ENCODE results near the gene CHD5.
A peak's percentile ranks its signal among the peaks of the same experiment; 100 is the strongest.

The CHD5 gene

DNA sequence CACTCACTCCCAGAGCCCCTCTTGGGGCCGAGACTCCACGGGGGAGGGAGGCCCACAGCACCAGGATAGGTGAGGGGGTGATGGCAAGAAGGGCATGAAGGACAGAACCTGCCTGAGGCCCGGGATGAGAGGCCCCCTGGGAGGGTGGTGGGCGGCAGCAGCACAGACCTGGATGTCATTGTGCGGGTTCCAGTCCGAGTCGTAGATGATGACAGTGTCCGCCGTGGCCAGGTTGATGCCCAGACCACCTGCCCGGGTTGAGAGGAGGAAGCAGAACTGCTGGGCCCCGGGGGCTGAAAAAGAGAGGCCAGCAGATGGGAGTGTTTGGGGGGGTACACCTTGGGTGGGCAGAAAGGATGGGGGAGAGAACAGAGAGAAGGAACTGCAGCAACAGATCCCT, 50.1 kb downstream of the CHD5 start:
- no peak for DNase-seq

DNA sequence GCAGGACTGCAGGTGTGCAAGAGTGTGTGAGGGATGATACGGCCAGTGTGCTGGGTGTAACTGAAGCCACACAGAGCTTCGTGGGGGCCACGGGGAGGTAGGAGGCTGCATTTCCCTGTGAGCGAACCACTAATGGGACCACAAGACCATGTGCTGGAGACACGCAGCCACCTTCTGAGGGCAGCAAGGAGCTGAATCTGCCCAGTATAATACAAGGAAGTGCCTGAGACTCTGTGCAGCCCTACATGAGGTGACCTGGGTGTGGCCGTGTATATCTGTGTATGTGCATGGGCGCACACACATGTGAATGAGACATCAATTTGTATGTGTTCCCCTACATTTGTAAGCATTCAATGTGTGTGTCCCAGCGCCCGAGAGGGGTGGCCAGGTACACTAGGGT, 50.8 kb downstream of the CHD5 start:
- no peak for DNase-seq

- no peak for DNase-seq
These were observed 51.6 kb downstream of the CHD5 start for GRCh38 chr1:6128276-6129081.

DNA sequence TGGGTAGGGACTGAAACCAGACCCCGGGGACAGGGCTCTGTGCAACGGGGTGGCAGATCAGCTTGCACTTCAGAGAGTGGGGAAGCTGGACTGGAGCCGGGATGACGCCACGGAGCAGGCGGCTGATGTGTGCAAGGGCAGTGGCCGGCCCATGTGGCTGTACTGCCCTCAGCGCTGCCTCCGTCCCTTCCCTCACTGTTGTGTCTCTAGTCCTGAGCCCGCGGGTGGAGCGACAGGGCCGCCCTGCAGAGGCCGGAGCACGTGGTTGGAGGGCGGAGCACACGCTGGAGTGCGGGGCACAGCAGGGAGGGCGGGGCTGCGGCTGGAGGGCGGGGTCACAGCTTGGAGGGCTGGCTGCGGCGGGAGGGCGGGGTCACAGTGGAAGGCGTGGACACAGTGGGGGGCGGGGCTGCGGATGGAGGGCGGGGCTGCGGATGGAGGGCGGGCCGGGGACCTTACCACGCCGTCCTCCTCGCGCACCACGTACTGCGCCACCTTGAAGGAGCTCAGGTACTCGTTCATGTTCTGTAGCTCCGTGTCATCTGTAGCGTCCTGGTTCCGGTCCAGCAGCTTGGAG, 52.4 kb downstream of the CHD5 start:
- peak; percentile 67 to 96 for DNase-seq

DNA sequence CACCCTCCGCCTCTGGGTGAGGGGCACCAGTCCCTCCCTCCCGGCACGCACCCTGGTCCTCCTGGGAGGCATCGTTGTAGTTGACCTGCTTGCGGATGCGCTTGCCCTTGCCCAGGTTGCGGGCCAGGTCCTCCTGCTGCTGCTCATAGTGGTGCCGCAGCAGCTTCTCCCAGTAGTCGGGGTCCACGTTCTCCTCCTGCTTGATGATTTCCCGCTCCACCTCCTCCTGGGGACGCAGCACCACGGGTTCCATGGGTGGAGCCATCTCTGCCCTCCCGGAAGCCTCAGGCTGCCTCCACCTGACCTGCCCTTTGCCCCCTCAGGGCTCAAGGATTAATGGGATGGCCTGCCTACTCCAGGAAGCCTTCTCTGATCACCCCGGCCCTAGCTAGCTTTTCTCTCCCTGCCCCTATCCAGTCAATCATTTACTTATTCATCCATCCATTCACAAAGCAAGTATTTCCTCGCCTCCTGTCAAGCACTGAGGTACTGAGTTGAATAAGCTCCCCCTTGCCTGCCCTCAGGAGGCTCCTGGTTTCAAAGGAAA, 53.5 kb downstream of the CHD5 start:
- no peak for DNase-seq

DNA sequence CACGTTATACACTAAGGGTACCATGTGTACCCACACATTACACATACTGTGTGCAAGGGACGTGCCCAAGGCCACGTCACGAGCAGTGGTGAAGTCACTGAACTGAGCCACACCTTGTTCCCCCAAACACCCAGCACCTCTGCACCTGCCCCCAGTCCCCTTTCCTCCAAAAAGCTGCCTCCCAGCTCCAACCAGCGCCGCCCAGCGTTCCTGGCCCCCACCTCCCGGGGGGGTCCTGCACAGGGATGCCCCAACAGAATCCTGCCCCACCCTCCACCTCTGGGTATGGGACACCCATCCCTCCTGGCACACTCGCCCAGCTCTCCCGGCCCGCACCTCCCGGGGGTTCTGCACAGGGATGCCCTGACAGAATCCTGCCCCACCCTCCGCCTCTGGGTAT, 54.1 kb downstream of the CHD5 start:
- DNase-seq = no peak

DNA sequence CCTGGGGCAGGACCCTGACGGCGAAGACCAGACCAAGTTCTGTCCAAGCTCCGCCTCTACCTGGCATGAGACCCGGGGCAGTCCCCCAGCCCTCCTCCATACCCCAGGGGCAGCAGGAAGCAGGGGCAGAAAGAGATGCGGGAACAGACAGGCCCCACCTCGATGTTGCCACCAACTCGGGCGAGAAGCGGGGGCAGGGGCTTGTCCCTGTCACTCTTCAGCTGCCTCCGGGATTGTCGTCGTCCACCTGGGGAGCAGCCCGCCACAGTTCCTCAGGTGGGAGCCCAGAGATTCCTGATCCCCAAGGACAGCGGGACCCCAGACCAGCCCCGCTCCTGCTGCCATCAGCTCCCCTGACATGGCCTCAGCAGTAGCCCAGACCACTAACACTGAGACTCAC, 54.8 kb downstream of the CHD5 start:
- no peak for DNase-seq

DNA sequence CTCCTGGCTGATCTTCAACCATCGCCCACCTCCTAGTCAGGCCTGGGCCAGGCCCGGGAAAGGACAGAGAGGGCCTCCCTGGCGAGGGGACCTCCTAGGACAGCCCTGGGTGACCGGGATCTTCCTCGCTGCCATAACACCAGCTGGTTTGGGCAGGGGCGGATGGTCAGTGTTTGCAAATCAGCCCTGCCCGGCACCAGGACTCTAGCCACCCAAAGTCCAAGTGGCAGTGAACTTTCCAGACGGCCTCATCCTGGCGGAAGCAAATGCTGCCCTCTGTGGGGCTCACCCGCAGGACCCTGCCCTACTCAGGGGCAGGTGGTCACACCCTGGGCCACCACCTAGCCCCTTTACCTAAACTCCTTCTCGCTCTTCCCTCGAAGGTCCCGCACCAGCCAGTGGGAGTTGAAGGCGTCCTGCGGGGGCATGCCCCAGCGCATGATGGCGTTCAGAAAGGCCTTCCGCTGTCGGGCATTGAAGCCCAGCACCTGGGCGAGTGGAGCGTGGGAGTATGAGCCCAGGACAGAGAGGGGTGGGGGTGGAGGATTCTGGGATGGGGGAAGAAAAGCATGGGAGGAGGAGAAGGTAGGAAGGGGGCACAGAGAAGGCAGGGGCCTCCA, 55.3 kb downstream of the CHD5 start:
- DNase-seq = no peak

DNA sequence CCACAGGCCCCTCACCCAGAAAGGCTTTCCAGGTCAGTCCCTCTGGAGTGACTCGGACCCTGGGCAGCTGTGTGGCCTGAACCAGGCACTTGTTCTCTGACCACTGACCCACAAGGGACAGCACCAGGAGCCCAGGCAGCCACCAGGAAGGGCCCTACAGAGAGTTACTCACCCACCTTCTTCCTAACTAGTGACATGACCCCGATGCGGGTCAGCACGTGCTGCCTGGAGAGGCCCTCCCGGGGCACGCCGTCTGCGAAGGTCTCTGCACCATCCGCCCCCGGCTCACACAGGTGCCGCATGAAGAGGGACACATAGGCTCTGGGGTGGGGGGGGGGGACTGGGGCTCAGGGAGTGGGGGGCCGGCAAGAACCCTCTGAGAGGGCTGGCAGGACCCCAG, 55.8 kb downstream of the CHD5 start:
- no peak for DNase-seq

DNA sequence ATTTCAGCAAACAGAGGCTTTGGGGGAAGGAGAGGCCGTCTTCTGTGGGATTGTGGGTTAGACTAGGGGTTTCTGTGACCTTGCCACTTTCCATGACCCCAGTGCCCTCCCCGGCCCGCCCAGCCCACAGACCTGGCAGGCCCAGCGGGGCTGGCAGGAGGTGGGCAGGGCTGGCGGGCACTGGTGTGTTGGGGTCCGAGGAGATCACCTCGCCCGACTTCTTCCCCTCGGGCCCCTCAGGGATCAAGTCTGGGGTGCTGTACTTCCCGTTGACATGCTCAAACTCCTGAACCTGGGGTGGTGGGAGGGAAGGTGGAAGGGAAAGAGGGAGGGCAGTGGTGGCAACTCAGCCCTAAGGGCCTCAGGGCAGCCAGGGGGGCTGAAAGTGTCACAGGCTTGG, 56.3 kb downstream of the CHD5 start:
- no peak for DNase-seq

GRCh38 chr1:6123083-6123482, 57.0 kb downstream of the CHD5 start:
- DNase-seq = no peak

DNA sequence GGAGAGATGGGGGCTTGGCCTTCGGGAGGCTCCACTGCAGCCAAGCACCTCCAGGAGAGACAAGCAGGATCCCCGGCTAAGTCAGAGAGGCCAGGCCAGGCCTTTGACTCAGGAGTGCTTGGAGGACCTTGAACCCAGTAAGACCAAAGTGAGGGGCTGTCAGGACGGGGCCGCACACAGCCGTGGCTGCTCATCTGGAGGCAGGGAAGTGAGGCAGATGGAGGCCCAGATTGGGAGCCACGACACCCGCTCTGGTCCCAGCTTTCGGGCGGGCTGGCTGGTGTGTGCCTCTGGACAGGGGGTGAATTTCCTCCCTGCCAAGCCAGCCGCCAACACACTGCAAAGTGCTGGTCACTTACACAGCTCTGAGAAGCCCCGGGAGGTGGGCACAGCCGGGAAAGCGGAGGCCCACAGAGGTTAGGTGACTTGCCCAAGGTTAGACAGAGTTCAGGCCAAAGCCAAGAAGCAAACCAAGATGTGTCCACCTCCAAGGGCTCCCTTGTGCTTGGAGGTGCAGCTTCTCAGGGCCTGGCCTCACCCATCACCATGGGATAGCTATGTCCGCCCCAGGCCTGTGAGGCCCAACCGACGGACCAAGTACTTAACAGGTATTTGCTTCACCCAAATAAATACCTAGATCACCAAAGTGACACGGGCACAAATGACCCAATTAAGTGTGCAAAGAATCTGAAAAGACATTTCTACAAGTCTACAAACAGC, 58.3 kb downstream of the CHD5 start:
- no peak for DNase-seq

DNA sequence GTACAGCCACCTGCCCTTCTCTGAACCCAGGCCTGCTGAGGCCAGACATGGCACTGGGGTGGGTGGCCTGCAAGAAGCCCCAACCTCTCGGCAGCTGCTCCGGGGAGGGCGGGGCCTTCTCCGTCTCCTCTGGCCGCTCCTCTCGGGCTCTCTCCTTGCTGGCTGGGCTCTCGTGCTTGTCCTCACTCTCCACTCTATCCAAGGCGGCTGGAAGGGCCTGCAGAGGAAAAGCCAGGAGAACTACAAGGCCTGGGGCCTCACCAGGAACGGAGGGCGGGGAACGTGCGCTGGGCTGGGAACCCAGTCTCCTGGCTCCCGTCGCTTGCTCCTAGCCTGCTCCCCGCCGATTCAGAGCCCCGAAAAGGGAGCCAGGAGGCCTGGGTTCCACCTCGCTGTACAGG, 59.1 kb downstream of the CHD5 start:
- no peak for DNase-seq

GRCh38 chr1:6118415-6118814, 61.7 kb downstream of the CHD5 start:
- no peak for DNase-seq

DNA sequence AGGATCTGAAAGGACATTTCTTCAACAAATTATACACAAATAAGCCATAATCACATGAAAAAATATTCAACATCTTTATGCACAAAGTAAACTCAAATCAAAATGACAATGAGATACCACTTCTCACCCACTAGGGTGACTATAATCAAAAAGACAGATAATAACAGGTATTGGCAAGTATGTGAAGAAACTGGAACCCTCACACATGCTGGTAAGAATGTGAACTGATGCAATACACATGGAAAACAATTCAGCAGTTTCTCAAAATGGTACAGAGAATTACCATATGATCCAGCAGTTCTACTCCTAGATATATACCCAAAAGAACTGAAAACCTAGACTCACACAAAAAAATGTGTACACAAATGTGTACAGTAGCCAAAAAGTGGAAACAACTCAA, 62.5 kb downstream of the CHD5 start:
- no peak for DNase-seq

- DNase-seq = no peak
These were observed 63.1 kb downstream of the CHD5 start for GRCh38 chr1:6117064-6117463.

- no peak for DNase-seq
These were observed 64.0 kb downstream of the CHD5 start for GRCh38 chr1:6116137-6116536.

GRCh38 chr1:6113745-6114144, 66.4 kb downstream of the CHD5 start:
- no peak for DNase-seq

DNA sequence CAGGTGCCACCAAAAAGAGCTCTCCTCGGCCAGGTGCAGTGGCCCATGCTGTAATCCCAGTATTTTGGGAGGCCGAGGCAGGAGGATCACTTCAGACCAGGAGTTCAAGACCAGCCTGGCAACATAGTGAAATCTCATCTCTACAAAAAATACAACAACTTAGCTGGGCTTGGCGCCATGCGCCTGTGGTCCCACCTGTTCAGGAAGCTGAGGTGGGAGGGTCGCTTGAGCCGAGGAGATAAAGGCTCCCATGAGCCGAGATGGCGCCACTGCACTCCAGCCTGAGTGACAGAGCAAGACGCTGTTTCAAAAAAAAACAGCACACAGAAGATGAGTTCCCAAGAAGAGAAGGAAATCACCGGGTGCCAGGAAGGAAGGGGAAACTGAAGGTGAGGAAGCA, 67.0 kb downstream of the CHD5 start:
- no peak for DNase-seq

- DNase-seq = no peak
These were observed 67.5 kb downstream of the CHD5 start for GRCh38 chr1:6112690-6113005.

- DNase-seq = no peak
These were observed 68.0 kb downstream of the CHD5 start for GRCh38 chr1:6111991-6112689.

GRCh38 chr1:6111571-6111970, 68.5 kb downstream of the CHD5 start:
- DNase-seq = no peak

DNA sequence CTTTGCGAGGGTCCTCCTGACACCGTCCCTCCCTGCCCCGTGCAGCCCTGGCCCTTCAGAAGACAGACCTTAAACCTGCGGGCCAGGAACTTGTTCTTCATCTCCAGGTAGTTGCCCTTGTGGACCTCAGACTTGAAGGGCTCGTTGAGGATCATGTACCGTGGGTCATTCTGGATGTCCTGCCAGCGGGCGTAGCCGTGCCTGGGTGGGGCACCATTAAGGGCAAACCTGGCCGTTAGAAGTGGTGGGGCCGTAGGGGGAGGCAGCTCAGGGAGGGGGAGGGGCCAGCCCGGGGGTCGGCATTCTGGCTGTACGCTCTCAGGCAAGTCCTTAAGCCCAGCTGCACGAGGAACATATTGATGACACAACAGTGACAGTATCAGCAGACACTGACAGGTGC, 69.8 kb downstream of the CHD5 start:
- DNase-seq = no peak
